GM12878 (cell line): ENCODE measurements around the gene FHL3. TPM values are rescaled to one million over a fixed set of nuclear protein-coding genes. Genes with fewer than 3 reads are reported as not detected.

Experiments
- ATAC-seq: fragments of 200-7000 bp; cut with Tn5 transposase; 3 replicates; pipeline ENCODE4 v1.9.1; 2020; ENCODE audit warnings: mild to moderate bottlenecking, moderate library complexity
- BruUV-seq: library from RNA; stranded (reverse); fragments of 400-500 nt; replicated peaks from 2 replicates; lab custom pipeline; 2021; lab: Mats Ljungman, UMichigan
- CTCF ChIA-PET: fragments of 300-600 bp; sonication (Branson Sonifier 250); formaldehyde crosslinking; extraction: SDS; loops from one replicate; lab custom pipeline; 2021; ENCODE audit warnings: inconsistent platforms; lab: Yijun Ruan, JAX
- POLR2A ChIA-PET: fragments of 350-600 bp; formaldehyde crosslinking; extraction: SDS; loops from one replicate; lab custom pipeline; 2021; ENCODE audit warnings: inconsistent platforms; lab: Charles Lee
- RAD21 ChIA-PET: fragments of 300-600 bp; sonication (Branson Sonifier 250); formaldehyde crosslinking; loops from one replicate; lab custom pipeline; 2023; ENCODE audit warnings: antibody characterized with exemption; ENCODE audit not compliant: unreplicated experiment; lab: Charles Lee
- SMC1A ChIA-PET: fragments of 300-600 bp; sonication (Branson Sonifier 250); formaldehyde crosslinking; loops from one replicate; lab custom pipeline; 2023; ENCODE audit not compliant: unreplicated experiment, uncharacterized antibody; lab: Charles Lee
- DNase-seq: peaks from one replicate; pipeline ENCODE4 v3.0.0-alpha.2; 2011; ENCODE audit warnings: low read depth, low spot score
- FAIRE-seq: peaks from 3 replicates; lab custom pipeline; 2011; peaks lifted over from hg19 to GRCh38; lab: Jason Lieb, UNC
- H2AFZ ChIP-seq: 2 replicates; pipeline ENCODE4 v1.6.0; 2011; ENCODE audit warnings: low read depth, low read length, control low read depth; ENCODE audit not compliant: control insufficient read depth
- H3K27ac ChIP-seq: 2 replicates; pipeline ENCODE4 v1.5.1; 2011; ENCODE audit warnings: control low read depth; ENCODE audit not compliant: control insufficient read depth, insufficient read depth
- H3K27me3 ChIP-seq, 2 experiments: replicated peaks in 1 of 2; 2 replicates each; pipeline versions ENCODE4 v1.6.0 to v1.6.1; 2011; ENCODE audit warnings: low read length in 1 of 2; ENCODE audit not compliant: control insufficient read depth in 2 of 2, insufficient read depth in 2 of 2
- H3K36me3 ChIP-seq, 2 experiments: 2 replicates each; pipeline ENCODE4 v1.5.1; 2011; ENCODE audit warnings: low read length in 1 of 2; ENCODE audit not compliant: control insufficient read depth in 2 of 2, insufficient read depth in 2 of 2
- H3K4me1 ChIP-seq: 2 replicates; pipeline ENCODE4 v1.6.1; 2011; ENCODE audit warnings: mild to moderate bottlenecking, low read length, moderate library complexity, mixed read lengths; ENCODE audit not compliant: control insufficient read depth, insufficient read depth
- H3K4me2 ChIP-seq: 2 replicates; pipeline ENCODE4 v1.6.0; 2011; ENCODE audit warnings: control low read depth; ENCODE audit not compliant: control insufficient read depth, insufficient read depth
- H3K4me3 ChIP-seq: fragments of 200-600 bp; sonication (generic); 2 replicates; pipeline ENCODE4 v1.5.1; 2016
- H3K79me2 ChIP-seq: 2 replicates; pipeline ENCODE4 v1.6.0; 2011; ENCODE audit warnings: low read length; ENCODE audit not compliant: control insufficient read depth, insufficient read depth
- H3K9ac ChIP-seq: 2 replicates; pipeline ENCODE4 v1.8.0; 2011; ENCODE audit warnings: low read length, control low read depth, mixed read lengths; ENCODE audit not compliant: control insufficient read depth, insufficient read depth
- H3K9me3 ChIP-seq: replicated peaks from 3 replicates; pipeline ENCODE4 v1.5.1; 2011; ENCODE audit warnings: mild to moderate bottlenecking, low read length; ENCODE audit not compliant: control insufficient read depth, insufficient read depth
- H4K20me1 ChIP-seq: 2 replicates; pipeline ENCODE4 v1.6.0; 2011; ENCODE audit not compliant: control insufficient read depth, insufficient read depth
- NR2C1 ChIP-seq: fragments of 450-650 bp; IDR thresholded peaks from 2 replicates; pipeline ENCODE4 v1.6.1; 2017; ENCODE audit warnings: antibody characterized with exemption, mild to moderate bottlenecking, moderate library complexity
- NR2F1 ChIP-seq: fragments of 450-650 bp; conservative IDR thresholded peaks from 2 replicates; pipeline ENCODE4 v1.6.1; 2017; ENCODE audit warnings: mild to moderate bottlenecking
- PKNOX1 ChIP-seq: fragments of 450-650 bp; IDR thresholded peaks from 2 replicates; pipeline ENCODE4 v1.6.1; 2016; ENCODE audit warnings: mild to moderate bottlenecking
- WGBS: methylation state at CpG from one replicate; pipeline ENCODE4 v1.1.6; 2016; ENCODE audit warnings: low lambda C conversion rate; ENCODE audit not compliant: insufficient replicate concordance, insufficient coverage; ENCODE audit errors: missing lambda C conversion rate; 5-methylcytosine and 5-hydroxymethylcytosine counted together
- in situ Hi-C: fragments of 300-500 bp; cut with MboI; formaldehyde crosslinking; loops from 9 replicates; pipeline ENCODE4 v1.14.3; 2018; ENCODE audit warnings: mixed read lengths
- intact Hi-C: fragments of 100-400 bp; cut with micrococcal nuclease; formaldehyde crosslinking; loops from one replicate; pipeline ENCODE4 v1.14.2; 2022; ENCODE audit not compliant: unreplicated experiment
- polyA plus RNA-seq, 11 experiments: library from polyadenylated mRNA; depleted of rRNA in 4 of 11; unstranded in 6 of 11; stranded (reverse) in 5 of 11; fragments of >200 nt; fragmentation: Nextera tagmentation in 4 of 11; fragmentation: Illumina TruSeq in 1 of 11; extraction: Ambion mirVana in 4 of 11; extraction: Trizol in 1 of 11; gene quantifications; 1 replicate in 1 of 11; 2 replicates in 10 of 11; pipeline versions ENCODE4 v1.2.1 to v1.2.3, GENCODE V29; 2011 to 2016; ENCODE audit warnings: inconsistent platforms in 2 of 11, missing spikeins in 2 of 11, low read depth in 1 of 11
- total RNA-seq, 4 experiments: library from RNA; depleted of rRNA in 3 of 4; stranded (reverse); fragments of >200 nt in 3 of 4; fragmentation: Illumina TruSeq in 1 of 4; extraction: Trizol in 1 of 4; gene quantifications; 2 replicates each; pipeline versions ENCODE4 v1.2.1 to v1.2.3, GENCODE V29; 2013 to 2021

FHL3 gene
- total and polyA plus RNA-seq, 10 of the 15 experiments (the other 5 are each of a cell fraction or from before 2014, with no cell fraction given) = 0.26 to 13.9 (median 7.9) TPM

GRCh38 chr1:37951783-37952624 is 53.3 kb downstream of the FHL3 start:
- no peak for FAIRE-seq
- ATAC-seq = no peak
- no peak for DNase-seq
- H3K79me2 ChIP-seq = no peaks in the 10 kb centered on the region
- no peaks in the 10 kb centered on the region for H3K27me3 ChIP-seq
- no peak overlapping the region for H3K4me3 ChIP-seq
- H4K20me1 ChIP-seq = no peaks in the 10 kb centered on the region
- H2AFZ ChIP-seq = no peak overlapping the region
- CTCF ChIA-PET = interaction anchor here (2.0 kb wide), 1 partner anchor 38 kb away, joined by 7 read pairs; the partner anchor contains the start of gene SF3A3
- peaks cover 27% of the 10 kb centered on the region for H3K4me1 ChIP-seq
- no peak overlapping the region for H3K27ac ChIP-seq
- 68% methylated on average over 4 of the region's 4 CpGs for WGBS
- no peak overlapping the region for H3K9ac ChIP-seq
- no peak overlapping the region for H3K4me2 ChIP-seq
- in situ Hi-C loops (no loop called here), intact Hi-C loops (no loop called here)
- SMC1A ChIA-PET = interaction anchor here (0.8 to 2.0 kb wide), 2 partner anchors 29 to 64 kb away, joined by 3 to 8 read pairs; no protein-coding TSS in a partner anchor
- TF ChIP-seq NR2F1 (peak; percentile 82), PKNOX1 (no peak), NR2C1 (peak; percentile 71)
- no TSS peak for BruUV-seq
- peaks cover 0 to 4% of the 10 kb centered on the region in 2 experiments; a peak in 2 of 4 replicates for H3K36me3 ChIP-seq
- H3K9me3 ChIP-seq = no peaks in the 10 kb centered on the region; the same call in 2 of the 3 replicates
- POLR2A ChIA-PET = interaction anchor here (1.1 to 1.4 kb wide), 2 partner anchors 21 to 26 kb away, joined by 4 to 5 read pairs; no protein-coding TSS in a partner anchor
- RAD21 ChIA-PET = no interaction called here
